ENCODE data around the gene CCDC102B.
"Not testable (repeated sequence)": the region's sequence is repeated elsewhere in the genome, so short reads cannot be mapped to it uniquely, and the experiment has no call there.

CCDC102B gene

DNA sequence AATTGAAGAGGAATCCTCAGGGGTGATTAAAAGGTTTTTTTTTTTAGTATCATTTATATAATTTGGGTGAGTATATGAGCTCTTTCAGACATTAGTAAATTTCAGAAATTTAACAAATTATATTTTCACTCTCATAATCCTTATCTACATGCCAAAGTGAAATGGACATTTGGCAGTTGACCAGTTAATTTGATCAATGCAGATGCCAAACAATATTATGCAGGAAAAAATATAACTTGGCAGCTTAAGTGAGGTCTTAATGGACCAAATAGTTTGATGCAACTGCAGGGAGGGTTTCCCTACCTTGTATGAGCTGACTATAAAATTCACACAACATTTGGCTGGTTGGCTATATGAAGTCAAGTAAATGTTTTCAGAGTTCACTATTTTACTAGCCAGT is 185.2 kb downstream of the CCDC102B start:
- DNase-seq = no peak

DNA sequence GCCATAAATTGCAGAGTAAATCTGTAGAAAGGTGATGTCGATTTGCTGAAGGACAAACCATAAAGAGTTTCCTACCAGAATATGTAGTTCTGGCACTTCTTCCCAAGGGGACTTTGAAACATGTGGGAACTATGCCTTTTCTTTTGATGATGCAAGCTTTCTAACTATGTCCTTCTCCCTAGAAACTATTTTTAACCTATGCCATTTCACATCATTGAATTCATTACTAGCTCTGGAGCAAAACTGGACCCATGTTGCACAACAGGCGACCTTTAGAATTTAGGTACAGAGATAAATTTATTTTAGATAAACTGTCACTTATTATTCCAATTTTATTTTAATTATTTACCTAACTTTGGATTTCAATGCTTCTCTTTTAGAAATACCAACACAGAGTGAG is 186.5 kb downstream of the CCDC102B start:
- no peak for DNase-seq

DNA sequence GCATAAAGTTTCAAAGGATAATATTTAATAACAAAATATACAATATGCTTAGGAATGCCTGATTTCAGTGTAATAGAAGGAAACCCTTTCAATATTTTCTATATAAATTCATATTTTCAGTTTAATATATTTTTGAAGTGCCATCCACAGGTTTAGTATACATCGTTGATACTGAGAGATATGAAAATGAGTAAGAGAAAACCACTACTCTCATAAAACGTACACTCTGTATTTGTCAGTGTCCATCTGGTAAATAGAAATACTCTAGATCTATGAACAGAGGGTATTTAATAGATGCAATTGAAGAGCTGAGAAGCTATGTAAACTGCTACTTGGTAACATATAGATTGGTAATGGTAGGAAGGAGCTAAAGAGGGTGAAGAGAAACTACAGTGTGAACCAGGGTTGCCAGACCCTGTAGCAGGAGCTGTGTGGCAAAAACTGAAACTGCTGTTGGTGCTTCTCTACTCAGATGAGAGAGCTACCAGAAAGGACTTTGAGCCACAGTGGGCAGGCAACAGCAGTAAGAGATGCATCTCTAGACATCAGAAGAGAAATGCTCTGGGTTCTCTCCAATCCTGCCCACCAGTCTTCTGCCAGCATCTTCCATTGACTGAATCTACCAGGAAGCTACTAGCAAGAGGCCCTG is 187.4 kb downstream of the CCDC102B start:
- no peak for DNase-seq

DNA sequence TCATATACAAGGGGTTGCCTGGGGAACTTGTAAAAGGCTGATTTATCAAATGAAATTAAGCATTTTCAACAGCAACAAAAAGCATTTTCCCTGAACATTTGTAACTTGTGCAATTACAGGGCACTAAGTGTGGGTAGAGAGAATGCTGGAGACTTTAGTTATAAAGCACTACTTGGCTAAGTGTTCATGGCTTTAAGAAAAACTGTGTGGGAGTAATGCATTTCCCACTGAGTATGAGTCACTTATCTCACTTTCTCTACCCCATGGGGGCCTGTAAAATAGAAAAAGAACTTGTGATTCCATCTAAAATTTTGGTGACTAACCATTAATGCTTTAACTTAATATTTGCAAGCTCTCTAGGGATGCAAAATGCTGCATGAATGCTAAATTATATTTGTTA is 193.4 kb downstream of the CCDC102B start:
- no peak for DNase-seq

DNA sequence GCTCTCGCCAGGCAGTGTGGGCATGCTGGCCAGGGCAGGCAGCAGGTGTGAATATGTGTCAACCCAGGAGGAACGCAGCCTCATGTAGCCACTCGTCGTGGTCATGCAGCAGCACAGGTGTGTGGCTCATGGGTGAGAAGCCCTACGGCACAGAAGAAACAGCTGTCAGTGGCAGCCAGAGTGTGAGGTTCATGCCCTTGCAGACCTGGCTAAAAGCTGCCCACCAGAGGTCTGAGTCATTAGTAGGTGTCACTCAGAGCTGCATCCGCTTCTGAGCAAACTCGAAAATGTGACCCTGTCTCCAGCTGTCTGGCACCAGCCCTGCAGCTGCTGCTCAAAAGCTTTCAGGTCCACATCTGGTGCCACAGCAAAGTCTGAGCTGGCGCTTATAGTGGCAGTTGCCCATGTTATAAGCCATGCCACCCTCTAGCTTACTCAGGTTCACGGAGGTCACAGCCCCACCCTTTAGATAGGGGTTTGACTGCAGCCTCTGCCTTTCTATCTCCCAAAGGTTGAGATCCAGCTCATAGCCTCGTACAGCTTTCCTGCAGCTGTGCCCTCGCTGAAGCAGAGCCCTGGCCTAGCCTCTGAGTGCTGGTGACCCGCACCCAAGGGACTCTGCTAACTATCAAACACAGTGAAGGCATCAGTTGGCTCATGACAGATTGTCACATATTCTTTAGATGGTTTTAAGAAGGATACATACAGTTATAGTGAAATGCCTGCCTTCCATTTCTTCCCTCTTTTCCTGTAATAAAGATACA is 195.0 kb downstream of the CCDC102B start:
- no peak for DNase-seq

DNA sequence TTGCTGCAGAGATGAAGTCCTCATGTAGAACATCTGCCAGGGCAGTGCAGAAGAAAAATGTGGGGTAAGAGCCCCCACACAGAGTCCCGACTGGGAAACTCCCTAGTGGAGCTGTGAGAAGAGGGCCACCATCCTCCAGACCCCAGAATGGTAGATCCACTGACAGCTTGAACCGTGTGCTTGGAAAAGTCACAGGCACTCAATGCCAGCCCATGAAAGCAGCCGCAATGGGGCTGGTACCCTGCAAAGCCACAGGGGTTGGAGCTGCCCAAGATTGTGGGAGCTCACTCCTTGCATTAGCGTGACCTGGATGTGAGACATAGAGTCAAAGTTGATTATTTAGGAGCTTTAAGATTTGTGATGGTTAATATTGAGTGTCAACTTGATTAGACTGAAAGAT is 197.8 kb downstream of the CCDC102B start:
- DNase-seq = no peak

DNA sequence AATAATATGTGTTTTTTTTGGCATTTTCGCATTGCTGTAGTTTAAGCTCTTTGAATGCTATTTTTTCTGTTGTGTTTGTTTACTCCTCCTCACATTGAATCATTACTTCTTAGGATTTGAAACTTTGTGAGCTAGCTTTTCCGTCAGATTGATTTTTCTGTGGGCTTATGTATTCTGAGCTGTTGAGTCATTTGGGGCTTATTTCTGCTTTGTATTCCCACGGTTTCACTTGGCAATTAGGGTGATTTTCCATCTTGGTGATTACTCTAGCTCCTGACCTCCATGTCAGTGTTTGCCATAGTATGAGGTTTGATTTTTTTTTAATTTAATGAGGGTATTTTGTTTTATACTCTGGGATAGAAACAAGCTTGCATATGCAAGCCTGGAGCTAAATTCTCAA is 200.0 kb downstream of the CCDC102B start:
- DNase-seq = no peak

DNA sequence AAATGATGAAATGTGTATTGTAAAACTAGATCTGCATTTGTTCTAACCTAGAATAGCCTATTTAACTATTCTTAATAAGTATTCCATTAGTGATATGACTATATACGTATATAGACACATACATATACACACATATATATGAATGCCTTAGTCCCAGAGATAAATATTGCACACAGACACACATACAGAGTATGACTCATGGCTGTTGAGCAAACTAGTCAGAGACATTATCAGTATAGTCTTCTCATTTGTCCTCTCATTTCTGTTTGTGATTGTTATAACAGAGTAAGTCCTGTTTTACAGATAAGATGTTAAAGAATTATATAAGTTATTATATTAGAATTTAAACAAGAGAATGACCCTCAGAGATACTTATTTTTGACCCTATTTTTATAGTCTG is 202.5 kb downstream of the CCDC102B start:
- no peak for DNase-seq

DNA sequence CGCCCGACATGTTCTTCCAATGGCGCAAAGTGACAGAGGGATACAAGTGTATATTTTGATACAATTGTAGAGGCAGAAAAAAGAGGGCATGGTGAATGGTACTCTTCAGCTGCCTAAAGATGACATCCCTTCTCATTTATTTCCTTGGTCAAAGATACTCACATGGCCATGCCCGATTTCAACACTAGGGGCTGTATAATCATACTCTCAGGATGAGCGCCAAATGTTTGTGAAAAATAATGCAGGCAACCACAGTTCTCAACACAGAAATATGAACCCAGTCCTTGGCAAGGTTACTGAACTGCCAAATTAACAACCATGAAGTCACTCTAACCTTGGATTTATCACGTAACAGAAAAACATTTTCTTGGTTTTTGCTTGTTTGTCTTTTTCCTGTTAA is 204.4 kb downstream of the CCDC102B start:
- DNase-seq = no peak

DNA sequence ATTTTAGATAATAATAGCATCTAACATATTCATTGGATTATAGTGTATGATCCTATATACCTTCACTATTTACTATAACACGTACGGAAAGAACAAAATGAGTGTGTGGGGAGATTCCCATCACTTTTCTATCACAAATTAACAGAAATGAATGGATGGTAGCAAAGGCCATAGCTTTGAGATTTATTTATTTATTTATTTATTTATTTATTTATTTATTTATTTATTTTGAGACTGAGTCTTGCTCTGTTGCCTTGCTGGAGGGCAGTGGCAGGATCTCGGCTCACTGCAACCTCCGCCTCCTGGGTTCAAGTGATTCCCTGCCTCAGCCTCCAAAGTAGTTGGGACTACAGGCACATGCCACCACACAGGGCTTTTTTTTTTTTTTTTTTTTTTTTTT is 208.3 kb downstream of the CCDC102B start:
- DNase-seq = not testable (repeated sequence)

DNA sequence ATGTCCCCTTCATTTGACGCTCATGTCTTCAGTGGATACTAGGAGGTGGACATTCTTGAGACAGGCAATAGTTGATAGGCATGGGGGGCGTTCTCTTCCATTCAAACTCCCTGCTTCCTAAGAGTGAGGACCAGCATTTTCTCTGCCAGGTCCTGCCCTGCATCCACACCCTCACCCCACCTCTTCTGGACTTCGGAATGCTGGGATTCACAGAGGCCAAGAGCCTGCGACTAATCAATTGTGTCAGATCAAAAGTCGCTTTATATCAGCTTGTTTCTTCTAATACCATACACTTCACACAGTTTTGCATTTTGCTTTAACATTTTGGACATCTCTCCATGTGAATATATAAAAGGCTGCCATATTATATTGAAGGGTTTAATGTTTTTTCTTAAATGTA is 210.7 kb downstream of the CCDC102B start:
- no peak for DNase-seq

DNA sequence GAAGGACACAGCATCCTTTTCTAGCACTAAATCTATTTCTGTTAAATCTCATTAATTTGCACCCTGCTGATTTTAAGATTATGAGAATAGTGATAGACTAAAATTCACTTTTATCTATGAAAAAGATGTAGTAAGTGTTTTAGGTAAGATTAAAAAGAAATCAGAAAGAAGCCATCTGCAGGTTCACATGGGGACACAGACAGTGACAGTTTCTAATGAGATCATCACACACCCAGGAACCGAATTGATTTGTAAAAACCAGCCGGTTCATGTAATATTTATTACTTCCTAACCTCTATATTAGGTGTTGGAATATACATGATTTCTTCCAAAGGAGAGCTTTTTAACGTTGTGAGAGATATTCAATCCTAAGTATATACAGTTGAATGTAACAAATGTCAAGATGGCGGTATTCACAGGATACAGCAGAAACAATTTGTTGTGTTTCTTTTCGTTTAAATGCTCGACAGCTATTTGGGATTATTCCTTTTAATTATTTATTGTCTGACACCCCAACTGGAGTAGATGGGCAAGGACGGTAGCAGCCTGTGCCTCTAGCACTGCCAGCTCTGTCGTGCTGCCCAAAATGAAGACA is 223.4 kb downstream of the CCDC102B start:
- no peak for DNase-seq

DNA sequence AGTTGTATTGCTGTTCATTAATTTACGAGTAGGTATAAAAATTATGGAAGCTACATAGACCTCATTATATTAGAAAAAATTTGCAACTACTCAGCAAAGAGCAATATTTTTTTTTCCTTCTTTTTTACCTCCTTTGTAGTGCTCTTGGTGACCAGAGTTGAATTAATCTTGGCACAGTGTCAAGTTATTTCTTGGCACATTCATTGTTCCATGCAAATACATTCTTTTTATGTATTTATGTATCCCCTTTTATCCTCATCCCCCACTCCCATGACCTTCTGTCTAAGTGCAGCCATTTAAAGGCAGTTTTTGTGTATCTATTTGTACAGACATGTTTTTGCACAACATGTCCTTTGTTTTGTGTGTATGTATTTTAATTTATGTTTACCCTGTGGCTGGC is 224.5 kb downstream of the CCDC102B start:
- DNase-seq = no peak

DNA sequence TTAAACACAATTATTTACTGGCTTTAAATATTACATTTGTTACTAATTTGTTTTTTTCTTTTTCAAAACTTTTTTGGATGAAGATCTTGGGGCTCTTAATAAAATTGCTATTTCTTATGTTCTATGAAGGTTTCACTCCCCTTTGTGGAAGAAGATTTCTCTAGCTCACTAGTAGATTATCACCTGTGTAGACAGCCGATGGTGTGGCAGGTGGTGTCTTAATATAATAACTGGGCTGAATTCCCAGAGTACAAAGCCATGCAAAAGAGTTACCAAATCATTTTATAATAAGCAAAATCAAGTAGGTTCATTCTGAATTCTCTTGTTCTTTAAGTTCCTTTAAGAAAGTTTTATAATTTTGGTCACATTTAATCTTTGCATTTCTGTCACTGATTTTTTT is 233.7 kb downstream of the CCDC102B start:
- DNase-seq = no peak

DNA sequence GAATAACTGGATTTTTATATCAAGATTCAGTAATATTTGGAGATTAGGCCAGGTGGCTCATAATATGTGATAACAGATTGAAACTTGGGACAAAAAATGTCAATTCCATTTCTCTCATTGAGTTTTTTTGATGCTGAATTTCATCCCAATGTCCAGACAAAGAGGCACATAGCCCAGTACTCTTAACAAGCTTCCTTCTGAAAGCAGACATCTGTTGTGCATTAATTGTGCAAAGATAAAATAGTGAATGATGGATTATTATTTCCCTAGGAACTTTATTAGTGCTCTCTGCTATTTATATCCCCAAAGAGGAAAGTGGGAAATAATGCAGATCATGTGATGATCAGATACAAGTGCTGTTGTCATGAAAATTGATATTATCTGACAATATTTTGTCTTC is 234.1 kb downstream of the CCDC102B start:
- DNase-seq = no peak

DNA sequence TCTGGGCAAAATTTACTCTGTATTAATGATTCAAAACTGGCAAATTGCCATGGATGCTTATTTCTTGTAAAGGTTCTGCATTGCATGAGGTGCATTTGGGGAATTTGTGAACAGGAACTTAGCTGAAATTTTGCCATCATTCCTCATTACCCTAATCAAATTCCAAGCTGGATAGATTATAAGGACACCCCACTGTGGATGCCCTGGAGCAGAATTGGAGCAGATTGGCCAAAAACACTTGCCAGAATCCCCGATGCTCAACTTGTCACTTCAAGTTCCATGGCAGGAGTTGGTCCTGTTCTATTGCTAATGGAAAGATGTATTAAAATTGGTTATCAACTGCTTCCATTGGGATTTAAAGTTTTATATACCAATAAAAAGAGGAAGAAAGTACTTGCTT is 237.9 kb downstream of the CCDC102B start:
- no peak for DNase-seq

DNA sequence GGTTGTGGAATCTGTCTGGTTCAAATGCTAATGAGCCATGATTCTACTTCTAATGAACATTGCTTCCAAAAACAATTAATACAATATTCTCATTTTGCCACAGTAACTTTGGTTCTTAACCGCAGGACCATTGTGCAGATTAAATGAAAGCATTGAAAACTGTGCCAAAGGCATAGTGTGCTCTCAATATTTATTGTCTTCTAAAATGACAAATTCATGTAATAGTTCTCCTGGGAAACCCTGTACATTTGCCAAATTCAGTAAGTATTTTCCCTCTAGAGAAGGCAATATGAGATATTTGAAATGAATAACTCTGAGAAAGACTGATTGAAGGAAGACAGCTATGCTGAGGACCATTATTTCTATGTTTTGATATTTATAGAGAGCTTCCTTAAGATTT is 246.3 kb downstream of the CCDC102B start:
- no peak for DNase-seq

DNA sequence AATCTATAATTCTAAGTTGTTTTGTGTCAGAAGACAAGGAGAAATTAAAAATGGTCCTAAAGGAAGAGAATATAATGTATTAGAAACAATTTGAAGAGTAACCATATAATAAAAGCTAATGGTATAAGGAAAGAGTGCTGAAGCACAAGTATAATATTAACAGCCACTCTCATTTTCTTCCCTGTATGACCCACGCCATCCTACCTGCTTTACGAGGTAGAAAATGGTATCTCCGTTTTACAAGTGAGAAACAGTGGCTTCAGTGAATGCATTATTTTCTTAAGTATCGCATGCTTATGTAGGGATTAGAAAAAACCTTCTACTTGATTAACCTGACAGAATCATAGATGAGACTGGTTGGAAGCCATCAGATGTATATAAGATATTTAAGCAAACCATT is 266.2 kb downstream of the CCDC102B start:
- no peak for DNase-seq

DNA sequence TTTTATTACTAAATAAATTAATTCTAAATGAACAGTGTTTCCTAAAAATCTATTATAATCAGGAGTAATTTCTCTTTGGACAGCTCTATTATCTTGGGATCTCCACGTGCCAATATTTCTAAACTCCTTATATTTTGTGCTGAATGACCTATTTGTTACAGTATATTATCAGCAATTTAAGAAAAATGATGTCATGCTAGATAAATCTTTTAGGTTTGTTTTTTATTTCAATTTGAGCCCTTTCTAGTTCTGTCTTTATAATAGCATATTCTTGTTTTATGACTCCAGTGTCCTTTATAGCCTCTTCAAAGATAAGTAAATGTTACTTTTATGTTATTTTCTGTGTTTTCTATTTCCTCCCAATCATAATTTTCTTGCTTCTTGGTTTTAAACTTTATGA is 269.2 kb downstream of the CCDC102B start:
- DNase-seq = no peak

DNA sequence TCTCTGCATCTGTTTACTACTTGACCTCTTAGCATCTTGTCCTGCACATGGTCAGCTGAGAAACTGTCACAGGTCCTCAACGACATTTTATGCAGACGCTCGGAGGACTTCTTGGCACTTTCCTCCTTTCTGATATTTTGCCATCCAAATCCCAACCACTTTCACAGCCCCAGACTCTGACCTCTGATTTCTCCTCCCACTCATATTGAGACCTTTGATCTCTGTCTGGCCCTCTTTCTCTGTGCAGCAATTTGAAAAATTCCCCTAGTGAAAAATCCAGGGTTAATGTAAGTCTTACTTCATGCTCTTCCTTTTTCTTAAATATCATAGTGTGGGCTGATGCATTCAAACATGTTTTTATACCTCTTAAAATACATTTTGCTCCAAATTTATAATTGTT is 273.8 kb downstream of the CCDC102B start:
- DNase-seq = no peak

DNA sequence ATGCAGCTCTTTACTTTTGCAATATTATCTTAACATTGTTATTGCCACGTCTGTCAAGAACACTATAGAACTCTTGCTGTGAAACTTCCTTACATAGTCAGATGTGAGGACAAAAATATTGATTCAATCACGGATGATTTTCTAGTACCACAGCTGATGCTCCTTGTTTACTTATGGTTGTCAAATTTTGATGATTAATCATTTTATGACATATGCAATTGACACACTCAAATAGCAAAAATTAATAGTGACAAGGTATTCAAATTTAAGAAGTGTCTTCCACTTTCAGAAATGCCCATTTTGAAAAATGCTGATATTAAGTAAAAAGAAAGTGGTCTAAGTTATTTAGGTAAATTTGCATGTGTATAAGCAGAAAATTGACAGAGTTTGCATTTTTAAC is 284.0 kb downstream of the CCDC102B start:
- no peak for DNase-seq

DNA sequence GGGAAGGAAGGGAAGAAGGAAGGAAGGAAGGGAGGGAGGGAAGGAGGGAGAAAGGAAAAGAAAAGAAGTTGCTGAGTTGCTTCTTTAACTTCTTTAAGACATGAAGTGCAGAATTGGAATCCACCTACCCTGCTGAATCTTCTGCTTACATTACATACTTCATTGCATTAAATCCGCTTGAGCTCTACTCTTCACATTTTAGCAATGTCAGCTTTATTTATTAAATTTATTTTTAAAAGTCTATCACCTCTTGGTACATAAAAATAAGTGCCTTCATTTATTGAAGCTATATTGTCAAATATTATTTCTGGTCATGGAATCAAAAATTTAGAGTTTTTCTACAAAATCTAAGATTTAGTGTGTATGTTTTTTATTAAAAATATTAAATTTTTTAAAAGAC is 284.6 kb downstream of the CCDC102B start:
- no peak for DNase-seq

DNA sequence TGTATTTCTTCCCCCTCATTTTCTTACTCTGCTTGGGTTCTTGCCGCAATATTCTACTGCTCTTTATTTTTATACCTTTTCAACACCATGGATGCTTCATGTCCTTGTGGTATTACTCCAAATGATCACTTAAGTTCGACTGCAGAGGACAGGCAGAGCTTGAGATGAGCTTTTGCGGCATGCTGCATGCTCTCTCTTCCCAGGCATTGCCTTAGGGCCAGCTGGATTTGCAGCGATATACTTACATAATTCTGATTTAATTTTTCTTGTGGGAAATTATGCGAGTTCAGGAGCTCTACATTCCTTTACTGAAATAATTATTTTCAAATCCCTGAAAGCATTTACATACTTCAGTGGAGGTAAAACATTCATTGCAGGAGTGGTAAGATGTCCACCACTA is 288.1 kb downstream of the CCDC102B start:
- no peak for DNase-seq

DNA sequence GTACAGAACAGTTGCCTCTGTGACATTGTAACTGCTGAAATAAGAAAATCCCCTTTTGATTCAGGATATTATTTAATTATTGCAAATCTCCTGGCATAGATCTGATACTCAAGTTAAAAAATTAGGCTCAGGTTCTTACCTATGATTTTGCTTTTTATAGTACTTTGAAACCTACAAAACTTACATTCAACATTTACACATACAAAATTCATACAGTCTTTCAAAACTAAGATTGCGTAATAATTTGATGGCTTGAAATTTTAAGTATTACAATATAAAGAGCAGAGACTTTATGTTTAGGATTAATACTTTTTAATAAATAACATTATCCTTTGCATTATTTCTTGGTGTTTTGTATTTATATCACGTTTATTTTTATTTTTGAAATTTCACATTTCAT is 291.1 kb downstream of the CCDC102B start:
- DNase-seq = no peak

DNA sequence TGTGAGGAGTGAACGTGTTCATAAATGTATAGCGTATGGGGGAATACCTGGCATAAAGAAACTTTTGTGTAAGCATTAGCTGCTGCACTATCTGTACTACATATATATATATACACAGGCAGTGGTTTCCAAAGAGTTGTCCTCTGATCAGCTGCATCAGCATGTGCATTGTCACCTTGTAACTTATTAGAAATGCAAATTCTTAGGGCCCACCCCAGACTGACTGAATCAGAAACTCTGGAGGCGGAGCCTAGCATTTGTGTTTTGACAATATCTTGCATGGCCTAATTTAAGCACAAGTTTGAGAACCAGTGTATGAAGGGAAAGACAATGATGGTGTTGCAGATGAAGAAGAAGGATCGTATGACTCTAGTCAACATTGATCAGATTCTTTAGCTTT is 299.5 kb downstream of the CCDC102B start:
- no peak for DNase-seq

Measured in KG1 (cell line).